H54 (cell line): Measurements from ENCODE around the gene PROM2.

Experiments used
- DNase-seq: peaks from one replicate; pipeline ENCODE4 v3.0.0; 2011; ENCODE audit warnings: low spot score, mixed read lengths; ENCODE audit not compliant: insufficient read length
- FAIRE-seq: peaks from 3 replicates; lab custom pipeline; 2011; peaks lifted over from hg19 to GRCh38; lab: Jason Lieb, UNC
- POLR2A ChIP-seq: IDR thresholded peaks from 2 replicates; pipeline ENCODE4 v1.6.1; 2011; ENCODE audit warnings: low read depth, mild to moderate bottlenecking, low read length

Gene PROM2

GRCh38 chr2:95300450-95300849 is 26.2 kb downstream of the PROM2 start:
- FAIRE-seq (no peak), DNase-seq (no peak)
- TF ChIP-seq POLR2A, result no peak

- no peak for DNase-seq
- no peak for FAIRE-seq
- TF ChIP-seq POLR2A, result no peak
Observed at GRCh38 chr2:95301186-95301585, 26.9 kb downstream of the PROM2 start.

GRCh38 chr2:95301876-95302641 is 27.8 kb downstream of the PROM2 start:
- DNase-seq (no peak), FAIRE-seq (no peak)
- TF ChIP-seq POLR2A, result no peak

- TF ChIP-seq POLR2A, result no peak
- FAIRE-seq (no peak), DNase-seq (no peak)
Observed at GRCh38 chr2:95303191-95303919, 29.1 kb downstream of the PROM2 start.

- FAIRE-seq (no peak), DNase-seq (no peak)
- TF ChIP-seq POLR2A, result no peak
Observed at GRCh38 chr2:95305380-95306061, 31.3 kb downstream of the PROM2 start.

GRCh38 chr2:95306336-95306895 is 32.2 kb downstream of the PROM2 start:
- no peak for TF ChIP-seq POLR2A

GRCh38 chr2:95307036-95307435 is 32.8 kb downstream of the PROM2 start:
- no peak for DNase-seq
- no peak for FAIRE-seq
- no peak for TF ChIP-seq POLR2A

More at GRCh38 chr2:95306336-95306895, 32.2 kb downstream of the PROM2 start:
- DNase-seq (no peak), FAIRE-seq (no peak)

GRCh38 chr2:95307878-95308277 is 33.6 kb downstream of the PROM2 start:
- FAIRE-seq (no peak), DNase-seq (no peak)
- TF ChIP-seq POLR2A, result no peak

- no peak for TF ChIP-seq POLR2A
- DNase-seq (no peak), FAIRE-seq (no peak)
Observed at GRCh38 chr2:95308426-95308990, 34.3 kb downstream of the PROM2 start.

- FAIRE-seq (no peak), DNase-seq (no peak)
- TF ChIP-seq POLR2A, result no peak
Observed at GRCh38 chr2:95309599-95309998, 35.4 kb downstream of the PROM2 start.

GRCh38 chr2:95310216-95310615 is 36.0 kb downstream of the PROM2 start:
- DNase-seq (no peak), FAIRE-seq (no peak)
- no peak for TF ChIP-seq POLR2A

GRCh38 chr2:95310651-95311050 is 36.4 kb downstream of the PROM2 start:
- no peak for TF ChIP-seq POLR2A
- no peak for FAIRE-seq
- DNase-seq, result no peak

GRCh38 chr2:95311815-95312542 is 37.7 kb downstream of the PROM2 start:
- TF ChIP-seq POLR2A, result no peak
- DNase-seq (no peak), FAIRE-seq (no peak)
